NCI-H2029 (cell line): ENCODE results near the gene CADPS2.

Experiments used
- DNase-seq: peaks from one replicate; lab custom pipeline; 2025; lab: John Stamatoyannopoulos, UW

Gene CADPS2

DNA sequence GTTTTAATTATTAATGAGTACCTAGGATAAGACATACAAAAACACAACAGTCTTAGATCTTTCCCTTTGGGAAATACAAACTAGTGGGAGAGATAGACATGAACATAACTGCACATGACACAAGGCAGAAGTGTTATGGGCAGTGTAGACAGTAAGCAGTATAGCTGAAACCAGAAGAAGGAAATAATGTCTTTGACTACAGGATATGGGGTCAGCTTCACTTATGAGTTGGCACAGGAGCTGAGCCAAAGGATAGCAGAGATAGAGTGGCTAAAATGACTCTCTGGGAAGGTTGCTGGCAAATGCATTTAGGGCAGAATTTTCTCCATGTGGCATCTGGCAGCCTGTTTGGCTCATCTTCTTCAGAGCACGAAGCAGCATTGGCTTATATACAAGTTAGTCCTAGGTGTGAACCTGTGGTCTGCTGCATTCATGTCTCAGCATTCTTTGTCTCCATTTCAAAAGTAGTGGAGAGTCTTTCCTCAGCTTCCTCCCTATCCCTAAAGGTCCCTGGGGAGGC lies 521.4 kb downstream of the CADPS2 start:
- DNase-seq = no peak

DNA sequence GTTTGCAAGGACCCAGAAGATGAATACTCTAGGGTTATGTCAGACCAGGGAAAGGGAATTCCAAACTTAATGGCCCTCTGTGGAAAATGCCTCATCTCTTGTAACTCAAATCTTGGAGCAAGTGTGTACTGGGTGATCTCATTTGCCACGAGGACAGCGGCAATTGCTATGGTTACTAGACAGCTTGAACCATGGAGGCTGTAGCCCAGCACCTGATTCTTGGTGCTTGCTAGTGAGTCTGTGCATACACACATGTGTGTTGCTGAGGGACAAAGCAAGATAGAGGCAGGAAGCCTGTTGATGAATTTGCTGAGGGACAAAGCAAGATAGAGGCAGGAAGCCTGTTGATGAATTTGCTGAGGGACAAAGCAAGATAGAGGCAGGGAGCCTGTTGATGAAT lies 523.1 kb downstream of the CADPS2 start:
- no peak for DNase-seq

DNA sequence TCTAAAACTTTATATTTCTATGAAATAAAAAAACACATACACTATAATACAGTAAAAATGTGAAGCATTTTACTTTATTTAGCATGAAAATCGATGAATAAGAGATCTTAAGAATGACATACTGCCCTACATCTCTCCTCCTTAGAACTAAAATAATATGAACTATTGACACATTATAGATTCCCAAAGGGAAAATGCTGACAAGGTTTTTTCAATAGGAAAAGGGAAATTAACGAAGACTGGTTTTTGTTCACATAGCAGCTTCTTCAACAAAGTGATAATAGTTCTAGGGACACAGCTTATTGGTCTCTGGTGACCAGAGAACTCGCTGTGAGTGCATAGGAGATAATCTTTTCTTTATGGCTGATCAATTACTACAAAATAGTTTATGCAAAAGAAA lies 523.8 kb downstream of the CADPS2 start:
- no peak for DNase-seq

DNA sequence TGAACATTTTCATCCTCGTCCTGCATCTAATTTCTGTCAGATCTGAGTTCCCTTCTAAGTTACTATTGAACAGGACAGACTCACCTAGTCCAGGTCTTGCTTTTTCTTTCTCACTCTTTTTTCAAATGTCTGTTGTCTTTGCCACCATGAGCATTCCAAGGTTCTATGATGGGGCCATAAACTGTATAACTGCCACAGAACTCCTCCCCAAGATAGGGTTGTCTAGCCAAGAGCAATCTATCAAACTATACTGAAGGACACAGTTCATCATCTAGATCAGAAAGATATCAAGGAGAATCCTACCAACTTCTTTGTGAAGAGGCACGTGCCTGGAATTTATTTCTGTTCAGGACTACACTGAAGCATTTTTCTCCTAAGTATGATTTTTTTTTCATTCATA lies 531.6 kb downstream of the CADPS2 start:
- no peak for DNase-seq

DNA sequence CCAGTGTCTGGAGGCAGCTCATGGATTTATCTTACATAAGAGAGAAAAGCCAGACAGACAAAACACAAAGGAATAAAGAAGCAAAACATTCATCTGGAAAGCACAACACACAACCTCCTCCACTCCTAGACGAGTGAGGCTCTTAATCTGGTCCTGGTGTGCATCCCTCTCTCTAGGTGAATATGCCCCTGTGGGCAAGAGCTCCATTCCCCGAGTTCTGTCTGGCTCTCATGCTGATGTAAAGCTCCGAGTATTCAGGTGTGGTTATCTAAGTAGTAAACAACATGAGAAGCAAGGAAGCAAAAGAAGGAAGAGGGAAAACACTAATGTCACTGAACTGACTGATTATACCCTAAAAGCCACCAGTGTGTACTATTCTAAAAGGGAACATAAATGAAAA lies 533.8 kb downstream of the CADPS2 start:
- no peak for DNase-seq

DNA sequence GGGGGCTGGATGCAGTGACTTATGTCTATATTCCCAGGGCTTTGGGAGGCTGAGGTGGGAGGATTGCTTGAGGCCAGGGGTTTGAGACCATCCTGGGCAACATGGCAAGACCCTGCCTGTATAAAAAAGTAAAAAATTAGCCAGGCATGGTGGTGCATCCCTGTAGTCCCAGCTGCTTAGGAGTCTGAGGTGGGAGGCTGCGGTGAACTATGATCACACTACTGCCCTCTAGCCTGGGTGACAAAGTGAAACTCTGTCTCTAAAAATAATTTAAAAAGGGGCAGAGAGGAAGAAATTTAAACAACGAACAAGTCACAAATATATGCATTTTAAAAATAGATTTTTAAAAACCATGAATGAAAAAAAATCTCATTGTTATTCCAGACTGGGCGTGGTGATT lies 535.6 kb downstream of the CADPS2 start:
- DNase-seq = no peak

DNA sequence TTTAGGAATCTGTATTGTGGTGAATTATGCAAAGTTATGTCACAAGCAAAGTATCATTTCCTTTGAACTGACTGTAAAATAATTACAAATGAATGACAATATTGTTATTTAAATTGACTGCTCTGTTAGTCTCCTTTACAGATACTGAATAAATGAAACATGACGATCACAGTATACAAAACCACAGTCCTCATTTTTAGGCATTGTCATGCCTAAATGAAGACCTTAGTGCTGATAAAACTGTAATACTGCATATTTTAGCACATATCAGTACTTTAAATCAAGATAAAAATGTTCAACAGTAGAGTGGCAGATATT lies 542.0 kb downstream of the CADPS2 start:
- no peak for DNase-seq

DNA sequence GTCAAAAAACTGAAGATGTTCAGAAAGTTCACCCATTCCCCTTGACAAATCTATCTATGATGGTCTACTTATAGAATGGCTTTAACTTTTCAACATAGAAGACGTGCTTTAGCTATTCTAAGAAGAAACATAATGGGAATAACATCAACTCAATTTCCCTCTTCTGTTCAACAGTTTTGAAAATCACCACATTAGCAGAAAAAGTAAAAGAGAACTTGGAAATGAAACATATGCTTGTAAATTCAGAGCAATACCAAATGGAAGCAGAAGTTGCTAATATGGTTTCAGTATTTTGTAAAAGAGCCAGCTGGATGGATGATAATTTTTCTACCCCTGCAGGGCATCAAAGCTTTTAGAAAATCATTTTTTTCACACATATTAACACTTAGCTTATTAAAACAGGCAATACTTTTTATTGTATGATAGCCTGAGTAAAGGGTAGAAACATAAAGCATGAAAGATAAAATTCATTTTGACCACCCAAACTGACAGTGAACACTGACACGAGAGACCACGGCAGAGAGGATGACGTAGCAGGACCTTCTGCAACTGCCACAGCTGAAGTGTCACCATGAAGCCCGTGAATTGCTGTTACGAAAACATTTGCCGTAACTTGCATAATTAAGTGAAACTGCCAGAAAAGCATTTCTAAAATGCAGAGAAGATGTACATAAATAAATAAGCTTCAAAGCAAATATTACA lies 542.5 kb downstream of the CADPS2 start:
- DNase-seq = no peak

DNA sequence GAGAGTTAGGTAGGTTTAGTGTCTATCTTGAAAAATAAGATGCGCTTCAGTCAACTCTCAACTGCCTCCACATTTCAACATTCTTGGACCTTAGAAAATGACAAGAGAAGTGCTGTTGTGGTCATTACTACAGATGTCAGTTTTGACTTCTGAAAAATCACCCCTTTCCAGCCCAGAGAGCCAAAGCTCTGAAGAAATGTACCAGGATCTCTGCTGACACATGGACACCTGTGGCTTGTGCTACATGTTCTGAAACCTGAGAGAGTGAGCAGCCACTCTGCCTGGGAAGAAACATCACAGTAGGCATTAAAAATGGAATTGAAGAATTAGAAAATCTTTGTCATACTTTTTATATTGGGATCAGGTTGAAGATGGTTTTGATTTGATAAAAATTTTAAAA lies 545.8 kb downstream of the CADPS2 start:
- no peak for DNase-seq

DNA sequence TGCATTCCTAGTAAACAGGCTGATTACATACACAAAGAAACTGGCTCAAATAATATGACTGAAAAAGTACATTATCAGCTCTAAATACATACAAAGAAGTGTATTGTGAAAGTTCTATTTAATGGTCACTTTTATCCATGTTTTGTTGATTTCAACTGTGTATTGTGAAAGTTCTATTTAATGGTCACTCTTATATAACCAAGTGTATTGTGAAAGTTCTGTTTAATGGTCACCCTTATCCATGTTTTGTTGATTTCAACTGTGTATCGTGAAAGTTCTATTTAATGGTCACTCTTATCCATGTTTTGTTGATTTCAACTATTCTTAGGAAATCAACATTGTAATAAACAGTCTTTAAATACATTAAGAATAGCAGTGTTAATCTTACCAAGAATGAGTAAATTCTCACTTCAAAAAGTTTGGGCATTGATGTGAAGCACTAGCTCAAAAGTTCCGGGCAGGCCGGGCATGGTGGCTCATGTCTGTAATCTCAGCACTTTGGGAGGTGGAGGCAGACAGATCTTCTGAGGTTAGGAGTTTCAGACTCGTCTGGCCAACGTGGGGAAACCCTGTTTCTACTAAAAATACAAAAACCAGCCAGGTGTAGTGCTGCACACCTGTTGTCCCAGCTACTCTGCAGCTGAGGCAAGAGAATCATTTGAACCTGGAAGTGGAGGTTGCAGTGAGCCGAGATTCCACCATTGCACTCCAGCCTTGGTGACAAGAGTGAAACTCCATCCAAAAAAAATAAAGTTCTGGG lies 546.9 kb downstream of the CADPS2 start:
- DNase-seq = no peak

DNA sequence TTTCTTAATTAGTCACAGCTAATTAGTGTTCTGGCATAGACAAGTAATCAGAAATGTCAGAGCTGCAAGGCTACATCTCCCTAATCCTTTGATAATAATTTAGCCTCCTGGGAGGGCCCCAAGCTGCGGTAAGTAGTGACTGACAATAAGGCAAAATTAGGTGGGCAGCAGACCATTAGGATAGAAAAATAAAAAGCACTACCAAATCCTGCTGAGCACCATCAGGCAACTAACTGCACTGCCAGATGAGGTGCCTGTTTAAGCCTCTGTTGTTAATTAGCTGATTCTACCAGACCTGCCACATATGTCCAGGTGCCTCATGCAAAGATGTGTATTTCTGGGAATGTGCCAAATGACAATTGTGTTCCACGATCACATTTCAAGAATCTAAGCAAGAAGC lies 549.2 kb downstream of the CADPS2 start:
- DNase-seq = no peak

DNA sequence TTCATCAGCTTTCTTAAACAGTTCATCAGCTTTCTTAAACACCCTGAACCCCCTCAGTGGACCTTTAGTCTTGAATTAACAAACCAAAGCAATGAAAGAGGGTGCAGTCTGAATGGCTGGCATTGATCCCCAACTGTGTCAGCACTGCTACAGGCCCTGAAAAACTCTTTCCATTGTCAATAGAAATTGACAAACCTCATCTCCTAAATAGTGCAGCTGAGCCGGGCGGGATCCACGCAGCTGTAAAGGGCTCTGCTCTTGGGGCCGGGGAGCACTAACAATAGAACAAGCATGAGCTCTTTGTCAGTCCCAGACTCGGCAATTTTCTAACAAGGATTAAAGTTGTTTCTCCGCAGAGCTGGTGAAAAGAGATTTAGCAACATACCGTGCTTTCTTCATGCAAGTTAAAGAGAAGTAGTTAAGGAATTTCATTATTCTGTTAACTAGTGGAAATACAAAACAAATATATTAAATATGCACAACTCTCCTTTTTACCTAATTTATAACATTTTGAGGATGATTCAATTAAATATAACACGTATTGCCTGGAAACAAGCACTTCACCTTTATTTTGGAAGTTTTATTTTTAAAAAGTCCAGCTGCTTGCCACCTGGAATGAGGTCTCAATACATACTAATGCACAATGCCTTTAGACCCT lies 557.0 kb downstream of the CADPS2 start:
- no peak for DNase-seq

DNA sequence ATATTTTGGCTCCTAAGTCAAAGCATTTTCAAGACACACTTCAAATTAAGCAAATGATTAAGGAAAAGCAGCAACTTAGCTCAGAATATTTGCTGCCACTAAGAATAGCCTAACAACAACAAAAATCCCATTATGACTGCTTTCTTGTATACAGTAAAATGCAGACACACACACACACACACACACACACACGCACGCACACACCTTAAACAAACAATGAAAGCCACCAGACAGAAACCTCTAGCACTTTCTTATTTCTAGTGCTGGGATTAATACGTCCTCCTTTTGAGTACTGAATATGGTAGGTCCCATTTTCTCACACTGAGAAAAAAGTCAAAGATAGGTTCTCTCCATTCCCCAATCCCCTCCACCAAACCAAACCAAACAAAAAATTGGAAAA lies 558.3 kb downstream of the CADPS2 start:
- DNase-seq = no peak

DNA sequence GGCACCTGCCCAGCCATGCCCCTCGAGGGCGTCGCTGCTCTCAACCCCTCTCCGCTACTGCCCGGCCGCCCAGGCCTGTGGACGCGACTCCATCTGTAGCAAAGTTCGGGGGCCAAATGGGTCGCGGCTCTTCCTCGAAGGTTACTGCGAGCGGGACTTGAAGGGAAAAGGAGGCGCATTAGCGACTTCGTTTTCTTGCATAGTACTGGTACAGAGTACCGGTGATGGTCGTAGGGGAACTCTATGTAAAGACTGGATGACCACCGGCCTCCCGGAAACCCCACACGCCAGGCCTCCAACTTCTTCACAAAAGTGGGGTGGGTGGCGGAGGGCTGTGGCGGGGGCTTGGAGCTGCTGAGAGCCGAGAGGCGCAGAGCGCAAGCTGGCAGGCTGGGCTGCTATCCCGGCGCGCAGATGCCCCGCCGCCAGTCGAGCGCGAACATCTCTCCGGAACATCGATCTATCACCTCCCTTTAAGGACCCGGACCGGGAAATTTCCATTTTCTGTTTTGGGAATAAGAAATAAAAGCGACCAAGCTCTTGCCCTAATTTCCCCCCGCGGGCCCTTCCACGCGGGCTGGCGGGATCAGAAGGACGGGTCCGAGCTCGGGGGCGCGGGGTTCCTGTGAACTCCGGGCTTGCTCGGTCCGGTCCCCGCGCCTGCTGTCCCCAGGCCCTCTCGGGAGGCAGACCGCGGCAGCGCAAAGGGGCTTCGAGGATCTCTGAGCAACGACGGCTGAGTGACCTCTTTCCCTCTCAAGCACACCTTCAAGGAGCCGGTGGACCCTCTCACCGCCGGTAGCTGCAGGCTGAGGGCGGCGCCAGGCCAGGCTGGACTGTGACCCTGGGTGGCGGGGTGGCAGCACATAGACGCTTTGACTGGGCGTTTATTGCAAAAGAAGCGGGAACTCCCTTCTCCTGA lies 569.5 kb downstream of the CADPS2 start:
- no peak for DNase-seq

DNA sequence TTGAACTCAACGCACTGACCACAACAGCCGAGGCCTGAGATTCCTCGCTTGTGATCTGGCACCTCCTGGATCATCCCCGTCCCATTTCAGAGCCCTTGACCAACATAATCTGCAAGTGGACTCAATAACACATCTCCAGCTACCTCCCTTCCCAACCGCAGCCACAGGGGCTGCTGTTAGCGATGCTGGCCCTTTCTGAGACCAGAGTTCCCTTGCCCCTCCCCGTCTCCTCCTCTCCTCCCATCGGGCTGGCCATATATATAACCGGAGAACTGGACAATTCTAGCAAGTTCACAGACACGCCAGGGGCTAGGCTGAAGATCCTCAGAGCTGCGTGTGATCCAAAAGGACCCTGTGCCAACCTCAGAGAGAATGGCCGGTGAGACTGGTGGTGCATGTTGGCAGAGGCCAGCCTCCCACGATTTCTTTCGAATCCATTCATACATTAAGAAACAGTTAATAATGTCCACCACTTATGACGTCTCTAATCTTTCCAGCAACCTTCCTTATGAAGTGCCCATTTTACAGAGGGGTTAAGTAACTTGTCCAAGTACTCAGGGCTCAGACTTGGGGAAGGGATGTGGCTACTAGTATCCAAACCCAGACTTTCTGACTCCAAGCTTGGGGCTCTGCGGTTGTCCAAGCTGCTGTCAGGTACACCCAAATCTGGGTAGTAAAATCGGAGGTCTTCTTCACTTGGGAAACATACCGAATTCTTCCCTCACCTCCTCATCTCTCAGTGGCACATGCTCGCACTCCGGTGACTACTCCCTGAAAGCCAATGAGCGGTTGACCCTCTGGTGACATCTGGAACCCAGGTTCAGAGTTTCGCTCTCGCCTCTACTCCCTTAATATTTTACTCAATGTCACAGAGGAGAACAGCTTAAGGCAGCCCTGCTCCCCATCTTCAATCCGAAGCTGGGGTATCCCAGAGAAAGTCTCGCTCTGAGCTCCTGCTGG lies 570.5 kb downstream of the CADPS2 start:
- no peak for DNase-seq

DNA sequence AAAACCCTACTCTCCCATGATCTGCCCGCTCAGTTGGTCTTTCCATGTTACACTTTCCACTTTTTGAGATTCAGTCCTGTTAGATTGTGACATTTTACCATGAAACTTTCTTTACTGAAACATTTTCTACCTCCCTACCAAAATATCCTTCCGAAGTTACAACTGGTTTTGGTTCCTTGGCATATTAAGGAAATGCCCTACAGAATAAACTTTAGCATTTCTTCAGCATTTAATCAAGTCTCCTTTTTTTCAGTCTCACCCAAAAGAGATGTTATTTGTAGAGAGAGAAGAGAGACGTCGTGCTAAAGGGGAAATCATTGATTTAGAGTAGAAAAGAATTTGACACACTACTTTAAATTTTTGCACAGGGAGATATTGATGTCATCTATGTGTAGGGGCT lies 572.0 kb downstream of the CADPS2 start:
- no peak for DNase-seq

DNA sequence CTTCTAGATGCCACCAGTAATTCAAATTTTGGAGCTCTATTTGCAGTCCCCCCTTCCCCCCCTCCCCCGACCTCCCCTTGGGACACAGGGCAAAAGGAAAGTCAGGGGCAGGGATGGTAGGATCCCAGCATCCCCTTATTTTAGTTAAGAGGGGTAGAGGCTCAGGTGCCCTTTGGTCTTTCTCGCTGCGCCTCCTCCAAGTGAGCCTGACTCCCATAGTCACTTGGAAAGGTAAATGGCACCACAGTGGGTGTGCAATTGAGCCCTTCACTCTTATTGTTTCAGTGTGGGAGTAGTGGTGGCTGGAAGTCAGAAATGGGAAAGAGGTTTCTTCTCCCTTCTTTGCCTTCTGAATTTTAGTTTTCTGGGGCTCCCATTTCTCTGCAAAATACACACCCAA lies 573.5 kb downstream of the CADPS2 start:
- no peak for DNase-seq

DNA sequence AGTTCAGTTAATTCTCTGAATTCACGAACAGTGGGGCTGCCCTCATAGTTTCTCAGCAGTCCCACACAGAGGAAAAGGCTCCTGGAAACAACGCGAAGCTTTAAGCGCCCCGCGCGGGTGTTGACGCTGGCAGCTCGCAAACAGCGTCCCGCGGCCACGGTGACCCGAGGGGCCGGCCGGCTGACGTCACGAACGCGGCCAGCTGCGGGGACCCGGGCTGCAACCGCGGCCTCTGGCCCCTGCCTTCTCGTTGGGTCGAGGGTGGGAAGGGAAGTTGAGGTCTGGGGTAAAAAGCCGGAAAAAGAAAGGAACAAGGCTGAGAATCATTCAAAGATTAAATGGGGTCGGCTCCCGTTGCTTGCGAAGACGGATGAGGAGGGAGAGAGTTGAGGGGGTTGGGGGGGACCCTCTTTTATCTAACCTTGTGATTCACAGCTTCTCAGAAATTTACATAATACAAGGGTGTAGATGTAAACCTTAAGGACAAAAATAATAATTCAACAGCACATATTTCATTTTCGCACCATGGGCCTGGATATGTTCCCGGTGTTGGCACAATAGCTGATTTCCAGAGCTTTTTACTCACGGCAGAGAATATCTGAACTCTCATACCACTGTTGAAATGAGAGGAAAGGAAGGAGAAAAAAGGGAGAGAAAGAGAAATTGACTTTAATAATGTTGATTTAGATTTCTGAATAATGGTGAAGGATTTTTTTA lies 574.4 kb downstream of the CADPS2 start:
- no peak for DNase-seq

DNA sequence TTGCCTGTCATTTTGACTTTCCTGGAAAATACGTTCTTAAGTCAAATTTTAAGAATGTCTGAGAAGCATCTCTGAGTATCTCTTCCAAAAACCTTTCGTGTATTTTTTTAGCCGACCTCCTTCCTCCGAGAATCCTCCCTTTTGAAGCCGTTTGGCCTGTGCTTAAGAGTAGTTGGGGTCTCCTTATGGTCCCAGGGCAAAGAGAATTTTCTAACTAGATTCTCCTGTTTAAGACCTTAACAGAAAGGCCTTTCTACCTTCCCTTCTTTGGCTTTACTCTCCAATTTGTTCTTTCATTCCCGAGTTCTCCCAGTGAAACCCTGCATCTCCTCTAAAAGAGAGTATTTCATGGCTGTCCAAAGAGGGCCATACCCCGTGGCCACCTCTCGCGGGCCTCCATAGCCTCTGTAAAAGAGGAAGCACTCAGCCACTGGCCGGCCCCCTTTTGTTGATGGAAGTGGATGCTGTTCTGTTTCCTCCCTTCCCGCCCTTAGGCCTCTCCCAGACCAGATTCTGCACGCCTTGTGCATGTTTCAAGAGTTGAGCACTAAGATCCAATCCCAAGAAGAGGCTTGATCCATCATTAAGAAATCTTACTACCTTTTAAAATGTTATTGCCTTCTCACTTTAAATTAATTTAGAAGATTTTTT lies 575.1 kb downstream of the CADPS2 start:
- no peak for DNase-seq
